Measurements from ENCODE around the gene POU2F3.

POU2F3 gene

DNA sequence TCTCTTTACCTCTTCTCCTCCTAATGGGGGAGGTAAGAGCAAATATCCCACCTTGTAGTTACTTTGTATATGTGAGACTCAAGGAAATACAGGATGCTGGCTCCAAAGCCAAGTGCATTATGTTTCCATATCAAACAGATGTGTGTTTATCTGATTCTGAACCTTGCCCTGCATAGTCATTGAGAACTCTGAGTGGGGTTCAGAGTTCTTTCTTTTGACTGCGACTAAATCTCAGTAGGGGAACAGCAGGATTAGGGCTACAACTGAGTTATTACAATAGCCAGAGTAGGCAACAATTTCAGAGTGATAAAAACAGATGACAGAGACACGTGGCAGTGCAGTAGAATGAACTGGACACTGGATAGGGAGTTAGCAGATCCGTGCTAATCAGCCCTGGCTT lies 51.0 kb downstream of the POU2F3 start:
- no peak for DNase-seq

DNA sequence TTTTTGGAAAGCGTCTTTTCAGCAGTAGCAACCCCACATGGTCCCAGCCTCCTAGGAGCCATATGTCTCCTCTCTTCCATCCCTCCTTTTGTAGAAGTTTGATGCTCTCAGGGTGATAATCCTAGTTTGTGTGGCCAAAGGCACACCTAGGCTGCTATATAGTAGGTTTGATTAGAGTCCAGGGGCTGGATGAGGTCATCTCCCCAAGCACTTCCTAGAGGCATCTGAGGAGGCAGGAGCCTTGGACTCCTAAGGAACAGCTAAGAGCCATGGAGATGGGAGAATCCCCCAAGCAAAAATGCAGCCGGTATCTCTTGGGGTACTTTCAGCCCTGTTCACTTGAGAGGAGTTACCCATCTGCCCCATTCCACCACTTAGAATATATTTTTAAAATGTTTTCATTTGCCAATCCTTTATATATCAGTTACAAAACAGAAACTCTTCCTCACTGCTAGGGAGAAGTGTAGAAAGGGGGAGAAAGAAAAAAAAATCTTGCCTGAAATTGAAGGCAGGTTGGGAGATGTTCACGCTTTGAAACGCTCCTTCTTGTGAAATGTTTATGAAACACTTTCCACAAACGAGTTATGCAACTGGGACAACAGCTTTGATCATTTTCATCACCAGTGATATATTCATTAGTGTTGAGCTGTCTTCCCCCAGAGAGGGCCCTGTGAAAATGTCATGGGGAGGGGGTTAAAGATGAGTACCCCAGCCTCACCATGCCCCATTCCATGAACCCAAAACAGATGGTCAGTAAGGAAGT lies 53.3 kb downstream of the POU2F3 start:
- no peak for DNase-seq

DNA sequence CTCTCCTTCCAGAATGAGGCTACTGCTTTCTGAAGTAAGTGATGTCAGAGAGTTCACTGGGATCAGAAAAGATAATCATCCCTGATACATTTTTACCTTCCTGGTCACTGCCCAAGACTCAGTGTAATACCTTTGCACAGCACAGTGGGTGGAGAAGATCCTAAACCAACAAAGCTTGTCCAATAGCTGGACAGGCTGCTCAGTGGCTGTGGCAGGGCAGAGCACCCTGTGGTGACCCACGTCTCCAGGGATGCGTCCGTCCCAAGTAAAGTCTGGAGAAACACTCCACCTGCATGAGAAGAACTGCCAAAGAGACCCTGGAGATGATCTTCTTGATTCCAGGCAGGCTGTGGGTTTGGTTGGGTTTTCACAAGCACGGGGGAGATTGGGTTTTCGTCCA lies 54.2 kb downstream of the POU2F3 start:
- no peak for DNase-seq

DNA sequence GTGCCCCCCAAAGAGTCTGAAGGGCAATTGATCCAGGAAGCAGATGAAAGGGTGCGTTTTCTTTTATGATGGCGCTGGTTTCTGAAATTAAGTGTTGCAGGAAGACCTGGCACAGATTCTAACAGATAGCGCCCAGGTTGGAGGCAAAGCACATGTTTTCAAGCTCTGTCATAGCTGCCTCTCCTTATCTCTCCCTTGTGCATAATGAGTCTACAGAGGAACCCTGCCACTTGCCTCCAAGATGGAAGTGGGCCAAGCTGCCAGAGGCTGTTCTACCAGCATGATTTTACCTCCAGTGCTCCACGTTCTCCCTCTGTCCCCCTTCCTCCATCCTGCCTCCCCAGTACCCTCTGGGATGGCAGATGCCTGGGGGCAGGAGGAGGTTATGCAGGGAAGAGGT lies 55.2 kb downstream of the POU2F3 start:
- no peak for DNase-seq

DNA sequence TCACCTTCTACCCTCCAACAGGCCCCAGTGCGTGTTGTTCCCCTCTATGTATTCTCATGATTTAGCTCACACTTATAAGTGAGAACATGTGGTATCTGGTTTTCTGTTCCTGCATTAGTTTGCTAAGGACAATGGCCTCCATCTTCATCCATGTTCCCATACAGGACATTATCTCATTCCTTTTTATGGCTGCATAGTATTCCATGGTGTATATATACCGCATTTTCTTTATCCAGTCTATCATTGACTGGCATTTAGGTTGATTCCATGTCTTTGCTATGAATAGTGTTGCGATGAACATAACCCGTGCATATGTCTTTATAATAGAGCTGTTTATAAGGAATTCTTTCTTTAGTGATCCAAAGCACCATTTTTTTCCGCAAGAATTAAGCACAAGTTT lies 56.6 kb downstream of the POU2F3 start:
- no peak for DNase-seq

DNA sequence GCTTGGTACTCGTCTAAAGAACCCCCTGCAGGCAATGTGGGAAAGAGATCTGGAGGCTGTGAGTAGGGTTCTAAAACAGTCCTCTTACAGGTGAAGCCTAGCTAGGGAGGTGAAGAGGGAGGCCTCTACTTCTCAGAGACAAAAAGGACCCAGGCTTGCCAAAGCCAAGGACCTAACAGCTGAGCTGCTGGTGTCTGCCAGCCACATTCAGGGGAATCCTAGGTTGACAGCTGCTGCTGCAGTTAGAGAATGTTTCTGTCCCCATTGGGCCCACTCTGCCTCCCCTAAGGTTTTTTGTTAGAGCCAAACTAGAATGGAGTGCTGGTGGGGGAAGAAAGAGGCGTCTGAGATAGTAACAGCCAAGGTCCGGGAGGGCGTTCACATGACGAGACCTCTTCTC lies 58.5 kb downstream of the POU2F3 start:
- DNase-seq = no peak

DNA sequence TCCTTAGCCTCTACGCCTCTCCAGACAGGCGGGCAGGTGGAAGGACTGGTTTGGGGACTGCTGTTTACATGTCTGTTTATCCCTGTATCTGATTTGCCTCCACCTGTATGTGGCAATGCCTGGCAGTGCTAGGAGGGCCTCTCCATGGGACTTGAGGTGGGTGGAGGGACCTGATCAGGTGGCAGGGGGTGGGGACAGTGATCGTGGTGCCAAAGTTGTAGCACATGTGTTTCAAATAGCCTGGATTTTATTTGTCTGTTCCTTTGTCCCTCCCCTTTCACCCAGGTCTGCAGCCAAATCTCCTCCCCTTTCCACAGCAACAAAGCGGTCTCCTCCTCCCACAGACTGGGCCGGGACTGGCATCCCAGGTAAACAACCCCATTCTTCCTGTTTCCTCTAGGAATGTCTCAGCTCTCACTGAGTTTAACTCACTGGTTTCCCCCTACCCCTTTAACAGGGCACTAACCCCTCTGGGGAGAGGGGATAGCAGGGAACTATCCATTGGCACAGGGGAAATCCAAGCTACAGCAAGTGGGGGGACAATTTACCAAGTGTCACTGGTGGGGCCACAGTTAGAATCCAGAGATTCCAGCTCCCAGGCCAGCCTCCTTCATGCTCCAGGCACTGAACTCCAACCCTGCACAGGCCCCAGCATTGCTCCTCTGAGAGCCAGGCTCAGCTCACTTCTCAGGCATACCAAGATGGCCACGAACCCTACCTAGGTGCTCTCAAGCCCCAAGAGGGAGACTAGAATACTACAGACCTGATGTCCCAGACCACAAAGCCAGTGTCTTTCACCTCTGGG lies 62.3 kb downstream of the POU2F3 start:
- DNase-seq = no peak

DNA sequence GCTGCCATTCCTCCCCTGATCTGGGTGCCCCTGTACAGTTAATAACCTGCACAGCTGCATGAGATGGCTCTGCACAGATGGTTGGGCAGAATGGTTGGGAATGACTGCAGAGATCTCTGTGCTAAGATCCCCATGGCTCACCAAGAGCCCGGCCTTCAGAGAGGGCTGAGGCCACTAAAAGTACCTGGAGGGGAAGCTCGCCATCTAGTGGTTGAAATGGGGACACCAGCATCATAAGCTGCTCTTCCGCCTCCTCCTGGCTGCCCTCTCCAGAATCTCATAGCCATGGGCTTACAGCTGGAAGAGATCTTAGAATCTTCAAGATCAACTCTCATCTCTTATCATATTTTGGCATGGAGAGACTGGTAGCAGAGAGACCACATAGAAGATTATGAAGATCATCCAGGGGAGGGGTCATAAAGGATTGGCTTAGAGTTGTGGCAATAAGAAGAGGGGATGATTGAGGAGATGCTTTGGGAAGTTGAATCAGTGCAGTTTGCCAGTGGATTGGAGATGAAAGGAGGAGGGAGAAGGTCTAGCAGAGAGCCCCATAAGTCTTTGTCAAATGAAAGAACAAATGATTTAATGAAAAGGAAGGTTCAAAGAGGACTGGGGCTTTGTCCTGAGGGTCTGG lies 63.2 kb downstream of the POU2F3 start:
- peak; percentile 69 for DNase-seq

DNA sequence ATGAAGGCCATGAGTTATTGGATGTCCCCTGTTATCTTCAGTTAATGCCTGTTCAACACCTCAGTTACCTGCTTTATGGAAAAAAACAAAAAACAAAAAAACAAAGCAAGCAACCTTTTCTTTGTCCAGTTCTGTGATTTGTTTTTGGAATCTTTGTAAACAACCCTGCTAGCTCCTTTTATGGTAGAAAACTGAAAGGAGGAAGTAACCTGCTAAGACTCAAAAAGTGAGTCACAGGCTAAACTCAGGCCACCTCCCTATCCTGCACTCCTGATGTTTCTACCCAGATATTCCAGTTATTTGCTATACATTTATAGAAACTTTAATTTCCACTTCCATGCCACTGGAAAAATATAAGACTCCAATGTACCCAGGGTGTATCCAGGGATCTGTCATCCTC lies 64.6 kb downstream of the POU2F3 start:
- no peak for DNase-seq

DNA sequence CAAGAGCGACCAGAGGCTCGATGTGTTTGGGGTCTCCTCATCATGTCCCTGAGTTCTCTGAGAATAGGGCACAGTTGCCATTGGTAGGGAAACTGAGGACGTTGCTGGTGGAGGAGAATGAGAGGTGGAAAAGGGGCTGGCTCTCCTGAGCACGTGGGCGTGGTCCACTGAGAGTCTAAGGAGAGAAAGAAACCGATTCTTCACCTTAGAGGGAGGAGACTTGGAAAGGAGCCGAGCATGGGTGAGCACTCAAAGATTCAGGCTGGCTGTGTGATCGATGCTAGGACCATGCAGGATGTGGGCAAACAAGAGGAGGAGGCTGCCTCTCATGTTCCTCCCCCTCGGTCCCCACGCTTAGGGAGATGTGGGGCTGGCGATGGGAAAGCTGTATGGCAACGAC lies 65.3 kb downstream of the POU2F3 start:
- no peak for DNase-seq

DNA sequence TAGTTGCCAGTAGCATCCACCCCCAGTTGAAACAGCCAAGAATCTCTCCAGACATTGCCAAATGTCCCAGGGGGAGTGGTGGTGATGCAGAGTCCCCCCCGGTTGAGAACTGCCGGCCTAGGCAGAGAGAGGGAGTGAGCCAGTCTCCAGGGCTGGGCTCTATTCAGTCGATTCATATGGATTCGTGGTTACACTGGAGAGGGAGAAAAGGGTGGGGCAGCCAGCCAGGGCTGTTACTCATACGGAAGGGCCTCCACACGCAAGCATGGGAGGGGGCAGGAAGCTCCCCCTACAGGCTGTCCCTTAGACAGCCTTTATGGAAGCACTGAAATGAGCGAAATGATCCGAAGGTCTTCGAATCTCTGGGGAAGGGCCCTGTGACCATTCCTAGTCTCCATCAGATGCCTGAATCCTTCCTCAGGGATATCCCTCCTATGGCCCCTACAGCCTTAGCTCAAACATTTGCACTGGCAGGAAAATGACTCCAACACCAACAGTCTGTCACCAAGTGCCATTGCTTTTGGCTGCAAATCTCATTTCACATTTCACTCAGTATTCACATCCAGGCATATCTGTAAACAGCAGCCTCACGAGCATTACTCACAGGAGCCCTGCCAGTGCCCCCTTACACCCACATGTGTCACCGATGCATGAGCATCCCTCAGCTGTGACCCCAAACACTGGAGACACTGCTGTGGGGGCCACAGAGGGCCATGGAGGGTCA lies 66.7 kb downstream of the POU2F3 start:
- no peak for DNase-seq

DNA sequence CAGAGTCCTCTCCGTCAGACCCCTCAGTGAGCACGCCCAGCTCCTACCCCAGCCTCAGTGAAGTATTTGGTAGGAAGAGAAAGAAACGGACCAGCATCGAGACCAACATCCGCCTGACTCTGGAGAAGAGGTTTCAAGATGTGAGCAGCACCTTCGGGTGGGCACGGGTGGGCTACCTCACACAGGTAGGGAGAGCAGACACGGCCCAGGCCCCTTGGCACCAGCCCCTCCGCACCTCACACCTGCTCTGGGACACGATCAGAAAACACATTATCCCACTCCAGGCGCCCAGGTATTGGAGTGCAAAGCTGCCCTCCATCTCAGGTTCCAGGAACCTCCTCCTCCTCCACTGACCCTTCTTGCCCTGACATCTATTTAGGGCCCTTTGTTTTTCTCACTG lies 67.5 kb downstream of the POU2F3 start:
- no peak for DNase-seq

DNA sequence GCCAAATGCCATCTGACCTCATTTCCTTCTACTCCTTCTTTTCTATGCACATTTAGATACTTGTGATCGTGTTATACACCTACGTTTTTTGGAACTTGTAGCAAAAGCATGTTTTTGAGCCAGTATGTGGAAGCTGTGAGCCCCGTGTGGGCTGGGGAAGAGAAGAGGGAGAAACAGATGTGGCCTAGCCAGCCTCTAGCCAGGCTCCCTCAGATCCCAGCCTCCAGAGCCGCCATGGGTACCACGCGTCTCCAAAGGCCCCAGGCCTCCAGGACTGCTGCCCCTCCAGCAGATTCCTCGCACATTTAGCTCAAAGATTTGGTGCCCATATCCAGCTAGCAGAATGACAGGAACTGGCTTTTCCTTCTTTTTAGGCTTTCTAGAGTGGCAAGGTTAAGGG lies 68.1 kb downstream of the POU2F3 start:
- no peak for DNase-seq

DNA sequence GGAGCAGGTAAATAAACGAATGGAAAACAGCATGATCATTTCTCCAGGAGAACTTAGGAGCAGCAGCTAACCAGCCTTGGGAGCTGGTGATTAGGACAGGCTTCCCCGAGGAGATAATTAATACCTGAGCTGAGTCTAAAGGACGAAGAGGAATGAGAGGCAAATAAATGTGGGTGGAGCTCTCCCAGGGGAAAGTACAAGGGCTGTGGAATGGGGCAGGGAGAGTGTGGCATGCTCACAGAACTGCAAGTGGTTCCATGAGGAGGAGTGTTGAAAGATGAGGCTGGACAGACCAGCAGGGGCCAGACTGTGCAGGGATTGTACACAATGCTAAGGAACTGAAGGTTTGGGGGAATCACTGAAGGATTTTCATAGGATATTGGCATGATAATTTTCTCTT lies 70.9 kb downstream of the POU2F3 start:
- no peak for DNase-seq

DNA sequence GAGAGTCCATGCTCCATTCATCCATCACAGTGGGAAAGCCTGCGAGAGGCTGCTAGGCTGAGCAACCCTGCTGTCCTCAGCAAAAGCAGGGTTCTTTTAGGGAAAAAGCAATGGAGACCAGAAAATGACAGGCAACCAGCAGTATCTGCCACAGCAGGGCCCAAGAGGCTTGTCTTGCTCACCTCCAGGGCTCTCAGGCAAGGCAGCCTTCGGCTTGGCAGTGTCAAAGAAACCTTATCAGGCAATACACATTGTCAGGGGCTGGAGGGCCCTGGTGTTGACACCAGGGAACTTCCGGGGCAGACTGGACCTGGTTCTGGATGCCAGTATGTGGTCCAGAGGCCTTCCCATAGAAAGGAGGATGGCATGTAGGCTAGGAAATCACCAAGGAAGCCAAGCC lies 74.9 kb downstream of the POU2F3 start:
- DNase-seq = no peak

DNA sequence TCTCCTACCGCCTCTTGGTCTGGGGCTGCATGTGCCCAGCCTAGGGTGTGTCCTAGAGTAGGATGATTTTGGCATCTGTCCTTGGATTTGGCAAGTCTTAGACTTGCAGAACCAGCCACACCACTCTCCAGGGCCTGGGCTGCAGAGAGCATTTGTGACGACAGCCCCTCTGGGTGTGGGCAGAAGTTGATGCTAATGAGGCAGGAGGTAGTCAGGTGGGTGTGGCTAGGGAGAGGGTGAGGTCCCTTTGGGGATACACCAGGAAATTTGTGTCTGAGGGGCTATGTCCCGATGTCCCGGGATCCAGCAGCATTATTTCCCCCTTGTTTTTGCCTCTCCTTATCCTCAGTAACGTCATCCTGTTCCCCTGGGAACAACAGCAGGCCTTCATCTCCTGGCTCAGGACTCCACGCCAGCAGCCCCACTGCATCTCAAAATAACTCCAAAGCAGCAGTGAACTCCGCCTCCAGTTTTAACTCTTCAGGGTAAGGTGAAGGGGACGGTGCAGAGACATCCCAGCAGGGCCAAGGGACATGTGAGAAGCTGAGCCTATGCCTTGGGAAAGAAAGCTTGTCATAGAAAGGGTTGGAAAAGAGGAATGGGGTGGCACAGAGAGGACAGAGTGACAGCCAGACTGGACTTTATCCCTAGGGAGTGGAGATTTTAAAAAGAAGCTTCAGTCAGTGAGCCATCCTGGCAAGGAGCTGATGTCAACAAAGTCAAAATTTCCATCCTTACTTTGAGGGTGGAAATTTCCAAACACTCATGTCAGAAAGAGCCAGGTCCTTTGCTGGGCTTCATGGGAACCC lies 77.1 kb downstream of the POU2F3 start:
- no peak for DNase-seq

DNA sequence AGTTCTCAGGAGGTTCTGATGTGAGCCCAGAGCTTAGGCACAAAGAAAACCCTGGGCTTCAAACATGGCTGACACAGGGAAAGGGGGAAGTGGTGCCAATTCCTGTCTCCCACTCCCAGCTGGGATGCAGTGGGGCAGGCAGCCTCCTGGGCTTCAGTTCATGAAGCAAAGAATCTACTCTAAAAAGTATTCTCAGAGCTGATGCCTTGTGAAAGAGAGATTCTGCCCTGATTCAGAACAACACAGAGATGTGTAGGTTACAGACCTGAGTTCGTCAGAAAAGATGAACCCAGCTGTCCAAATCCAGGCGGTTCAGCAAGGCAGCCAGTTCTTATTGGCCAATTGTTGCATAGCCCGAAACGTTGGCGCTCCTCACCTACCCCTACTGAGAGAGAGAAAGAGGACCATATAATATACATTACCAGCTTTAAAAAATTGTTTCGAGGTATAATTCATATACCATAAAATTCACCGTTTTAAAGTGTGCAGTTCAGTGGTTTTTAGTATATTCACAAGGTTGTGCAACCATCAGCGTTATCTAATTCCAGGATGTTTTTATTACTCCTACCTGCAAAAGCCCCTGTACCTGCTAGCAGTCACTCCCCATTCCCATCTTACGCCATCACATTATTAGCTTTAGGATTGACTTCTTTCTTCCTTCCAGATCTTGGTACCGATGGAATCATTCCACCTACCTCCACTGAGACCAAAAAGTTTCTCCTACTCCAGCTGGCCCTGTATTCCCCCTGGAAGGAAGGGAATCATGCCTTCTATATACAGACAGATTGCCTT lies 77.9 kb downstream of the POU2F3 start:
- DNase-seq = no peak

DNA sequence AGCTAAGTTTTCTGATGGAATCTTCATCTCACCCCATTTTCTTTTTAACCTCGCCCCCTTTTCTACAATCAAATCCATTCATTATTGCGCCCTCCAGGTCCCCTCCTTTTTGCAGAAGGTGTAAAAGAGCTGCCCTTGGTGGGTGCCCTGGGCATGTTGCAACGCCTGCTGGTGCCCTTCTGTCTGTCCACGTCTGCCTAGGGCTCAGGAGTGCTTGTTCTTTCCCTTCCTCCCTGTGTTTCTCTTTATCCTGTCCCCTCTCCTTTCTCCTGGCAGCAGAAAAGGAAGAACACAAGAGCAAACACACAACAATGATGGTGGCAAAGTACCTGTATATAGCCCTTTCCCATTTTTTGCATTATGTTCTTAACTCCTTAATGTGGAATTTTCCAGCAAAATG lies 79.0 kb downstream of the POU2F3 start:
- DNase-seq = no peak

DNA sequence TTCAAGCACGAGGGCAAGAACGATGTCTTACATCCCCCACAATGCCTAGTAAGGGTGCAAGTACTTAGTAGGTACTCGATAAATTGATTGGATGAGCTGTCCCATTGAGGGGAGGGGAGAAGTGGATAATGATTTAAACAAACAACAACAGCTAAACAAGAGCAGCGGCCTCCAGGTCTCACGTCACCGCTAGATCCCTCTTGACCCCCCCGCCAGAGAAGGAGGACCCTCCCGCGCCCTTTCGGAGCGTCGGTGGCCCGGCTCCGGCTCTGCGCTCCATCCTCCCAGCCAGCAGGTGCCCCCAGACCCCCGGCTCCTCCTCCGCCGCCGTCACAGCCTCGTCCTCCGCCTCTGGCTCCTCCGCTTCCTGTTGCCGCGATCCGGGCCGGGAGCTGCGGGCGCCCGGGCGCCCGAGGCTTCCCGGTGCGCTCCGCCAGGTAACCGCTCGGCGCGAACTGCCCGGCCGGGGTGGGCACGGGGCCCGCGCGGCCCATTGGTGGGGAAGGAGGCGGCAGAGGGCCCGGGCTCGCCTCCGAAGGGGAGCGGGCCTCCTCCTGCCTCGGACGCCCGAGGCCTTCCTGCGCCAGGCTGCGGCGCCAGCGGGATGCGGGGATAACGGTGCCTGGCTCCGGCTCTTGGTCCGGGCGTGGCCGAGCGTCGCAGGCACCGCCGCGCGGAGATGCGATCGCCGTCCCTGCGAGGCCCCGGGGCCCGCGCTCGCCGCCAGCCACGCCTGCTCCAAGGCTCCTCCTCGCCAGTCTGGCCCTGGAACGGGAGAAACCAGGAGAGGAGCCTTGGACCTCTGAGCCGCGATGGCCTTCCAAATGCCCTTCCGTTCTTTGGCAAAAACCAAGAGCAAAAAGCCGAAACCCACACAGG lies 85.2 kb downstream of the POU2F3 start, which contains the start of gene TLCD5:
Gene TLCD5, plus strand, starts transcription at position 368 of the 879 bp plus-strand sequence. CDS start 2,143 bp downstream, outside the sequence.
- peak; percentile 70 for DNase-seq

DNA sequence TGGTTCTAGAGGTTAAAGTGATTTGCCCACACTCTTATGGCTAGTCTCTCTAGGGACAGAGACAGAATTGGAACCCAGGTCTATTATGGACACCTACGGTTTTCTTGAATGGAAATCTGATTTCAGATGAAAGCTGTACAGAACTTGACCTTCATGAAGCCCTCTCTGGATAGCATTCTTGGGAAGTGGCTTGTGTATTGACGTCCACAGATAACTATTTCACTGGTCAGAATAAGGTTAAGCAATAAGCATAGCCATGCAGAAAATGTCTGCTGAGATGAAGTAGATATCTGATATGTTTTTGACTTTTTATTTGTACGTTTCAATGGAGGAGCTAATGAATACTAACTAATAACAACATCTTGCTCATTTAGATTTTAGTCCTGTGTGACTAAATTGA lies 86.3 kb downstream of the POU2F3 start:
- no peak for DNase-seq
